Measurements from ENCODE around the gene OTOP1.
"Not testable (repeated sequence)": the region's sequence is repeated elsewhere in the genome, so short reads cannot be mapped to it uniquely, and the experiment has no call there.

Gene OTOP1

DNA sequence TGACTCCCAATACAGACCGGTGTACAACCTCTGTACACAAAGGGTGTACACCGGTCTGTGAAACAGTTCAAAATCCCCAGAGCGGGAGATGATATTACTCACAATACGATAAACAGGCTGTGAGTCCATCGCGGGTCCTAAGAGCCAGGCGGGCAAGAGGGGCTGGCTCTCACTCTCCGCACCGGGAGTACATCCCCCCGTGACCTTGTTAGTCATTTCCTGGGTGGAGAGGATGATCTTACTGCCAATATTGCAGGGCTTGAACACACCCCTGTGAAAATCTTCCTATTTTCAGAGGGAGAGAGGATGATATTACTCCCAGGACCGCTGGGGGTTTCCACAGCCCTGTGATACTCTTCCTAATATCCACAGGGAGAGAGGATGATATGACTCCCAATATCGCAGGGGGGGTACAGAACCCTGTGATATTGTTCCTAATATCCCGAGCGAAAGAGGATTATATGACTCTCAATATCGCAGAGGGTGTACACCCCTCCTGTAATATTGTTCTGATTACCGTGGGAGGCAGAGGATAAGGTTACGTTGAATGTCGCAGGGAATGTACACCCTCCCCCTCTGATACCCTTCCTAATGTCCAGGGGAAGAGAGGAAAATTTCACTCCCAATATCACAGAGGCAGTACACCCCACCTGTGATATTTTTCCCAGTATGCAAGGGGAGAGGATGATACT lies 60.9 kb downstream of the OTOP1 start:
- H3K9me3 ChIP-seq (ENCODE audit: control insufficient read depth in 1 of 2, low read length in 2 of 2); H3K9ac ChIP-seq (ENCODE audit: low read depth in 1 of 2, low read length in 2 of 2); H3K27ac ChIP-seq (ENCODE audit: low read depth, low read length); H3K27me3 ChIP-seq (ENCODE audit: control insufficient read depth in 1 of 2, insufficient read depth in 2 of 2, low read length in 2 of 2); H3K4me3 ChIP-seq (ENCODE audit: low read depth in 1 of 2, low read length in 2 of 2); H3K4me1 ChIP-seq (ENCODE audit: control insufficient read depth in 1 of 2, insufficient read depth in 2 of 2, low read length in 2 of 2); H3K36me3 ChIP-seq (ENCODE audit: control insufficient read depth in 1 of 2, insufficient read depth in 2 of 2, low read length in 2 of 2): not testable (repeated sequence)

GRCh38 chr4:4164532-4165173 lies 62.1 kb downstream of the OTOP1 start:
- H3K27me3 ChIP-seq (ENCODE audit: control insufficient read depth in 1 of 2, insufficient read depth in 2 of 2, low read length in 2 of 2); H3K9ac ChIP-seq (ENCODE audit: low read depth in 1 of 2, low read length in 2 of 2); H3K4me1 ChIP-seq (ENCODE audit: control insufficient read depth in 1 of 2, insufficient read depth in 2 of 2, low read length in 2 of 2); H3K27ac ChIP-seq (ENCODE audit: low read depth, low read length); H3K9me3 ChIP-seq (ENCODE audit: control insufficient read depth in 1 of 2, low read length in 2 of 2); H3K4me3 ChIP-seq (ENCODE audit: low read depth in 1 of 2, low read length in 2 of 2); H3K36me3 ChIP-seq (ENCODE audit: control insufficient read depth in 1 of 2, insufficient read depth in 2 of 2, low read length in 2 of 2): not testable (repeated sequence)

DNA sequence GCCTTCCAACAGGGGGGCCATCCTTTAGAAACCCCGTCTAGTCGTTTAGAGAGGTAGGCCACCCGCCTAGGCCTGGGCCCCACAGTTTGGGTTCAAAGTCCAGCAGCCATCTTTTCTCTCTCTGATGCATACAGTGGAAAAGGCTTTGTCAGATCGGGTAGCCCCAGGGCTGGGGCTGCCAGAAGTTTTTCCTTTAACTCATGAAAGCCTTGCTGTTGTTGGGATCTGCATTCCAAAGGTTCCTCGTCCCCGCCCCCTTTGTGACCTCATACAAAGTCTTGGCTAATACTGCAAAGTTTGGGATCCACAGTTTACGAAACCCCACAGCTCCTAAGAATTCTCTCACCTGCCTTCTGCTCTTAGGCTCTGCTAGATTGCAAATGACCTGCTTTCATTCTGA lies 64.5 kb downstream of the OTOP1 start:
- H3K27ac ChIP-seq (ENCODE audit: low read depth, low read length); H3K27me3 ChIP-seq (ENCODE audit: control insufficient read depth in 1 of 2, insufficient read depth in 2 of 2, low read length in 2 of 2); H3K36me3 ChIP-seq (ENCODE audit: control insufficient read depth in 1 of 2, insufficient read depth in 2 of 2, low read length in 2 of 2); H3K9ac ChIP-seq (ENCODE audit: low read depth in 1 of 2, low read length in 2 of 2); H3K4me1 ChIP-seq (ENCODE audit: control insufficient read depth in 1 of 2, insufficient read depth in 2 of 2, low read length in 2 of 2); H3K9me3 ChIP-seq (ENCODE audit: control insufficient read depth in 1 of 2, low read length in 2 of 2); H3K4me3 ChIP-seq (ENCODE audit: low read depth in 1 of 2, low read length in 2 of 2): not testable (repeated sequence)

DNA sequence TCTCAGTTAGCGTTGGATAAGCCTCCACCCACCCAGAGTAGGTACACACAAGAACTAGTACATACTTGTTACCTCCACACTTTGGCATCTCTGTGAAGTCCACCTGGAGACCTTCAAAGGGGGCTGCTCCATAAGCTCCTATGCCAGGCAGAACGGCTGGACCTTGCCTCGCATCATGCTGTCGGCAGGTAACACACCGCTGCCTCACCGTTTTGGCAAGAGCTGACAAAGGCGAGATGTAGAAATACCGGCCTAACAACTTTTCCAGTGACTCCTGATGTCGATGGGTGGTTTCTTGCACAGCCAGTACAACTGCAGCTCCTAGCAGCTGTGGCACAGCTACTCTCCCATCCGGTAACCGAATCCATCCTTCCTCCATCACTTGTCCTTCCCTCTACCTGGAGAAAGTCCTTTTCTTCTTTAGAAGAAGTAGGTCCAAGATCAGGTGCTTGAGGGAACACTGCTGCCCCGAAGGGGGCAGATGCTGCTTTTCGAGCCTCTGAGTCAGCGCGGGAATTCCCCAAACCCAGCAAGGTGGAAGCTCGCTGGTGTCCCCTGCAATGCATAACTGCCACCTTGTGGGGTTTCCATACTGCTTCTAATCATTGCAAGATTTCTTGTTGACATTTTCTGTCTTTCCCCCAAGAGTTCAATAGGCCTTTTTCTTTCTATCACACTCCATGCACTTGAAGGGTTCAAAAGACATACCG lies 65.6 kb downstream of the OTOP1 start:
- not testable (repeated sequence) for H3K9me3 ChIP-seq (ENCODE audit: control insufficient read depth in 1 of 2, low read length in 2 of 2); H3K9ac ChIP-seq (ENCODE audit: low read depth in 1 of 2, low read length in 2 of 2); H3K36me3 ChIP-seq (ENCODE audit: control insufficient read depth in 1 of 2, insufficient read depth in 2 of 2, low read length in 2 of 2); H3K4me1 ChIP-seq (ENCODE audit: control insufficient read depth in 1 of 2, insufficient read depth in 2 of 2, low read length in 2 of 2); H3K27me3 ChIP-seq (ENCODE audit: control insufficient read depth in 1 of 2, insufficient read depth in 2 of 2, low read length in 2 of 2); H3K4me3 ChIP-seq (ENCODE audit: low read depth in 1 of 2, low read length in 2 of 2); H3K27ac ChIP-seq (ENCODE audit: low read depth, low read length)

DNA sequence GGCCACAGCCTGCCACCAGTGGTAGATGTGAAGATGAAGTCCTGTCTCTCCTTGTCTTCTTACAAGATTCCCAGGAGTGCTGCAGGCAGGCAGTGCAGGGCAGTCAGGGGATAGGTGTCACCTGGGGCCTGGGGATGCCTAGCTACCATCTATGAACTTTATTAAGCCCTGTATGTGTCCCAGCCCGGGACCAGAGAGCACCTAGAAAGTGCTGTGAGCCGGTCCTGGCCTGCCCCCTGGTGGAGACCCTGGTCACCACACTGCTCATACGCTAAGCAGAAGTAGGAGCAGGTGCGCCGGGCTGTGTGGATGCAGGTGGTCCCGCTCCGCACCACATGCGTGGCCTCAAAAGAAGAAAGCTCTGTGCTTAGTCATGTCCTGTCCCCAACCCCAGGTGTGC lies 81.1 kb downstream of the OTOP1 start:
- not testable (repeated sequence) for H3K27ac ChIP-seq (ENCODE audit: low read depth, low read length); H3K9ac ChIP-seq (ENCODE audit: low read depth in 1 of 2, low read length in 2 of 2); H3K9me3 ChIP-seq (ENCODE audit: control insufficient read depth in 1 of 2, low read length in 2 of 2); H3K36me3 ChIP-seq (ENCODE audit: control insufficient read depth in 1 of 2, insufficient read depth in 2 of 2, low read length in 2 of 2); H3K27me3 ChIP-seq (ENCODE audit: control insufficient read depth in 1 of 2, insufficient read depth in 2 of 2, low read length in 2 of 2); H3K4me1 ChIP-seq (ENCODE audit: control insufficient read depth in 1 of 2, insufficient read depth in 2 of 2, low read length in 2 of 2); H3K4me3 ChIP-seq (ENCODE audit: low read depth in 1 of 2, low read length in 2 of 2)

- not testable (repeated sequence) for H3K9me3 ChIP-seq (ENCODE audit: control insufficient read depth in 1 of 2, low read length in 2 of 2); H3K4me3 ChIP-seq (ENCODE audit: low read depth in 1 of 2, low read length in 2 of 2)
Observed at GRCh38 chr4:4143376-4143775, 83.4 kb downstream of the OTOP1 start.

DNA sequence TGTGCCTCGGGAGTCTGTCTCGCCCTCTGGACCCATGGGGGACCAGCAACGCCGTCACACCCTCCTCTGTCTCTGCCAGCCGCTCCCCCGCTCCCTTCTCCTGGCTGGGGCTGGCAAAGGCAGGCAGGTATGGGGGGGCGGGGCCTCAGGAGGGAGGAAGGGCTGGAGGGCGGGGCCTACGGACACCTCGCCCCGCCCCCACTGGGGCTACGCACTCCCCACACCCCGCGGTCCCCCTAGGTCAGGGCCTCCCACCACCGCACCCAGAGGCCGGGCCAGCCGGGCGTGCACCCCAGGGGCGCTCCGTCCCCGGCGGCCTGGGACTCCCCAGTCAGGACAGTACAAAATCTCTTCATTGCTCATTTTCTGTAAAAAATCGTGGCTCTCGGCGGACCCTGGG lies 84.0 kb downstream of the OTOP1 start:
- H3K27me3 ChIP-seq (ENCODE audit: control insufficient read depth in 1 of 2, insufficient read depth in 2 of 2, low read length in 2 of 2); H3K36me3 ChIP-seq (ENCODE audit: control insufficient read depth in 1 of 2, insufficient read depth in 2 of 2, low read length in 2 of 2); H3K4me3 ChIP-seq (ENCODE audit: low read depth in 1 of 2, low read length in 2 of 2); H3K9me3 ChIP-seq (ENCODE audit: control insufficient read depth in 1 of 2, low read length in 2 of 2); H3K27ac ChIP-seq (ENCODE audit: low read depth, low read length); H3K4me1 ChIP-seq (ENCODE audit: control insufficient read depth in 1 of 2, insufficient read depth in 2 of 2, low read length in 2 of 2); H3K9ac ChIP-seq (ENCODE audit: low read depth in 1 of 2, low read length in 2 of 2): not testable (repeated sequence)

More at GRCh38 chr4:4143376-4143775, 83.4 kb downstream of the OTOP1 start:
- not testable (repeated sequence) for H3K36me3 ChIP-seq (ENCODE audit: control insufficient read depth in 1 of 2, insufficient read depth in 2 of 2, low read length in 2 of 2); H3K9ac ChIP-seq (ENCODE audit: low read depth in 1 of 2, low read length in 2 of 2); H3K27me3 ChIP-seq (ENCODE audit: control insufficient read depth in 1 of 2, insufficient read depth in 2 of 2, low read length in 2 of 2); H3K4me1 ChIP-seq (ENCODE audit: control insufficient read depth in 1 of 2, insufficient read depth in 2 of 2, low read length in 2 of 2); H3K27ac ChIP-seq (ENCODE audit: low read depth, low read length)

GRCh38 chr4:4141186-4141585 lies 85.5 kb downstream of the OTOP1 start:
- H3K9ac ChIP-seq (ENCODE audit: low read depth in 1 of 2, low read length in 2 of 2); H3K4me1 ChIP-seq (ENCODE audit: control insufficient read depth in 1 of 2, insufficient read depth in 2 of 2, low read length in 2 of 2); H3K36me3 ChIP-seq (ENCODE audit: control insufficient read depth in 1 of 2, insufficient read depth in 2 of 2, low read length in 2 of 2); H3K27me3 ChIP-seq (ENCODE audit: control insufficient read depth in 1 of 2, insufficient read depth in 2 of 2, low read length in 2 of 2); H3K27ac ChIP-seq (ENCODE audit: low read depth, low read length); H3K4me3 ChIP-seq (ENCODE audit: low read depth in 1 of 2, low read length in 2 of 2); H3K9me3 ChIP-seq (ENCODE audit: control insufficient read depth in 1 of 2, low read length in 2 of 2): not testable (repeated sequence)

All from duodenal mucosa (tissue), 2 donors.